Heart left ventricle (tissue), 13 donors: ENCODE data around the gene HOXC10.

Experiments used
- POLR2A ChIP-seq, 2 donors: fragments of 450-650 bp; IDR thresholded peaks; one replicate each; pipeline ENCODE4 v1.6.1; 2017; ENCODE audit warnings: antibody characterized with exemption in 2 of 2, mild to moderate bottlenecking in 2 of 2, moderate library complexity in 2 of 2
- TF ChIP-seq, protein P1 (sequence below), 12 donors: fragments of 200-600 bp; sonication (generic) in 4 of 12; IDR thresholded peaks; one replicate each; pipeline versions ENCODE4 v1.5.0 to v1.8.0; 2018 to 2022; ENCODE audit warnings: antibody characterized with exemption in 12 of 12, mild to moderate bottlenecking in 5 of 12
- donor health status: ischemic (EF 13 %, LVEDD 7.1; RV severe dilation, severe dysfunction).
- donor health status: DM: no; HTN: yes; CAD: no.
- donor health status: DM: no; HTN: no; CAD: no.
- donor health status: ischemic (EF 25% LVEDD 6.9; RV normal size, moderate dysfunction).
- donor health status: ischemic (EF 25% LVEDD 5.7; RV mildly dilated, moderate dysfunction).
- donor health status: ischemic (EF 35%, LVEDD 5.7; RV mildly dilated, moderate dysfunction).
- donor health status: nonischemic (EF 11% LVEDD 7.7; RV severe dilation, severe dysfunction).
- donor health status: DM: yes; HTN: yes; CAD: no.
- donor health status: PGD.
- donor health status: ischemic (EF 29% LVEDD 5.4; RV normal size, mild dysfunction).
- donor health status: nonischemic (EF 23%, LVEDD 6.1; RV moderate dilation, normal function).

DNA sequence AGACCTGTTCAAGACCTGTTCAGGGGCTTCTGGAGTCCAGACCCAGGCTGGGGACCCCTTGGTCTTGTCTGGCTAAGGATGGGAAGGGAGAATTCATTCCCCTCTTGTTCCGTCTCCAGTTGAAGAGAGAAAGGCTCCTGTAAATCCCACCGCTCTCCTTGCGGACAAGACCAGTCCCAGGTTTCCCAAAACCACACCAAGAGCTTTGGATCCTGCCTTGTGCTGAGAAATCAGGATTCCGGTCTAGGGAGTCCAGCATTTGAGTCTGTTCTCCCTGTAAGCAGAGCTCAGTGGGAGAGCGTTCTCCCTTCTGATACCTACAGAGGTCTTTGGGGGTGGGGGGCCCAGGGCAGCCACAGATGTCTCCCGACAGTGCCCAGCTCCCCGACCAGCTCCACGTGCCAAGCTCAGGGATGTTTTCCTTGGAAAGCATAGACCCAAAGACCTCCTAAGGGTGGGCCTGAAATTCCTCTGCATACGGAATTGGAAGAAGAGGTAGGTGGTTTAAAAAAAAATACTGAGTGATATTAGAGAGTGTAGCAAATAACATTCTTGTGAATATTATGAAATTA is 44.4 kb upstream of the HOXC10 start:
- TF ChIP-seq, protein P1, sequence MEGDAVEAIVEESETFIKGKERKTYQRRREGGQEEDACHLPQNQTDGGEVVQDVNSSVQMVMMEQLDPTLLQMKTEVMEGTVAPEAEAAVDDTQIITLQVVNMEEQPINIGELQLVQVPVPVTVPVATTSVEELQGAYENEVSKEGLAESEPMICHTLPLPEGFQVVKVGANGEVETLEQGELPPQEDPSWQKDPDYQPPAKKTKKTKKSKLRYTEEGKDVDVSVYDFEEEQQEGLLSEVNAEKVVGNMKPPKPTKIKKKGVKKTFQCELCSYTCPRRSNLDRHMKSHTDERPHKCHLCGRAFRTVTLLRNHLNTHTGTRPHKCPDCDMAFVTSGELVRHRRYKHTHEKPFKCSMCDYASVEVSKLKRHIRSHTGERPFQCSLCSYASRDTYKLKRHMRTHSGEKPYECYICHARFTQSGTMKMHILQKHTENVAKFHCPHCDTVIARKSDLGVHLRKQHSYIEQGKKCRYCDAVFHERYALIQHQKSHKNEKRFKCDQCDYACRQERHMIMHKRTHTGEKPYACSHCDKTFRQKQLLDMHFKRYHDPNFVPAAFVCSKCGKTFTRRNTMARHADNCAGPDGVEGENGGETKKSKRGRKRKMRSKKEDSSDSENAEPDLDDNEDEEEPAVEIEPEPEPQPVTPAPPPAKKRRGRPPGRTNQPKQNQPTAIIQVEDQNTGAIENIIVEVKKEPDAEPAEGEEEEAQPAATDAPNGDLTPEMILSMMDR (IDR thresholded peaks at IDR 0.05) = no peak
- no peak for TF ChIP-seq POLR2A (IDR thresholded peaks at IDR 0.05)
